Peyer's patch (tissue), 4 donors: Measurements from ENCODE around the gene ZNF845.

ENCODE experiments used
- CTCF ChIP-seq, 6 experiments: fragments of 450-650 bp in 4 of 6; fragments of 200-600 bp in 2 of 6; sonication (generic) in 1 of 6; IDR thresholded peaks; one replicate each; pipeline ENCODE4 v1.5.1; 2017 to 2019; ENCODE audit warnings: antibody characterized with exemption in 6 of 6, mild to moderate bottlenecking in 3 of 6, moderate library complexity in 1 of 6
- POLR2A ChIP-seq, 2 donors: fragments of 450-650 bp; IDR thresholded peaks; one replicate each; pipeline ENCODE4 v1.5.1; 2017; ENCODE audit warnings: antibody characterized with exemption in 2 of 2, mild to moderate bottlenecking in 2 of 2, moderate library complexity in 2 of 2

GRCh38 chr19:53290758-53291549 is 42.6 kb upstream of the ZNF845 start:
- no peak for TF ChIP-seq CTCF (IDR thresholded peaks at IDR 0.05)
- no peak for TF ChIP-seq POLR2A (IDR thresholded peaks at IDR 0.05)
